ENCODE data around the gene STARD7.

The STARD7 gene

GRCh38 chr2:96188821-96189526 is 19.7 kb downstream of the STARD7 start:
- no peak overlapping the region for H3K27ac ChIP-seq (ENCODE audit: extremely low read depth, low read depth, low read length)
- no peaks in the 10 kb centered on the region for H3K9me3 ChIP-seq (ENCODE audit: control insufficient read depth, insufficient read depth, low read depth, low read length)
- POLR2A ChIA-PET = no interaction called here
- H3K4me3 ChIP-seq (ENCODE audit: low read depth, low read length) = no peak overlapping the region
- CTCF ChIA-PET = interaction anchor here (1.2 to 2.8 kb wide), 2 partner anchors 13 to 15 kb away, joined by 3 to 18 read pairs; no protein-coding TSS in a partner anchor
- H3K4me1 ChIP-seq (ENCODE audit: control insufficient read depth, insufficient read depth, low read length) = no peaks in the 10 kb centered on the region
- TF ChIP-seq KLF9 (tag by site-specific recombination; IDR thresholded peaks at IDR 0.05; ENCODE audit: low read depth) (no peak), ZNF24 (tag by site-specific recombination; IDR thresholded peaks at IDR 0.05) (no peak), TRIM28 (IDR thresholded peaks at IDR 0.05; ENCODE audit: borderline replicate concordance, low read length) (no peak), KLF10 (tag by site-specific recombination; IDR thresholded peaks at IDR 0.05) (no peak), ELK4 (IDR thresholded peaks at IDR 0.05; ENCODE audit: borderline replicate concordance, low read depth, low read length) (no peak), ZNF133 (tag by site-specific recombination; IDR thresholded peaks at IDR 0.05) (no peak), ZNF518A (tag by site-specific recombination; conservative IDR thresholded peaks at IDR 0.05; ENCODE audit: low read depth) (no peak), FEZF1 (tag by site-specific recombination; IDR thresholded peaks at IDR 0.05) (no peak), ZNF785 (tag by site-specific recombination; IDR thresholded peaks at IDR 0.05) (no peak), ZNF433 (tag by site-specific recombination; IDR thresholded peaks at IDR 0.05; ENCODE audit: low read depth) (no peak)
- TF ChIP-seq, protein P1, sequence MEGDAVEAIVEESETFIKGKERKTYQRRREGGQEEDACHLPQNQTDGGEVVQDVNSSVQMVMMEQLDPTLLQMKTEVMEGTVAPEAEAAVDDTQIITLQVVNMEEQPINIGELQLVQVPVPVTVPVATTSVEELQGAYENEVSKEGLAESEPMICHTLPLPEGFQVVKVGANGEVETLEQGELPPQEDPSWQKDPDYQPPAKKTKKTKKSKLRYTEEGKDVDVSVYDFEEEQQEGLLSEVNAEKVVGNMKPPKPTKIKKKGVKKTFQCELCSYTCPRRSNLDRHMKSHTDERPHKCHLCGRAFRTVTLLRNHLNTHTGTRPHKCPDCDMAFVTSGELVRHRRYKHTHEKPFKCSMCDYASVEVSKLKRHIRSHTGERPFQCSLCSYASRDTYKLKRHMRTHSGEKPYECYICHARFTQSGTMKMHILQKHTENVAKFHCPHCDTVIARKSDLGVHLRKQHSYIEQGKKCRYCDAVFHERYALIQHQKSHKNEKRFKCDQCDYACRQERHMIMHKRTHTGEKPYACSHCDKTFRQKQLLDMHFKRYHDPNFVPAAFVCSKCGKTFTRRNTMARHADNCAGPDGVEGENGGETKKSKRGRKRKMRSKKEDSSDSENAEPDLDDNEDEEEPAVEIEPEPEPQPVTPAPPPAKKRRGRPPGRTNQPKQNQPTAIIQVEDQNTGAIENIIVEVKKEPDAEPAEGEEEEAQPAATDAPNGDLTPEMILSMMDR (tag by site-specific recombination; IDR thresholded peaks at IDR 0.05) = no peak
- TF ChIP-seq, protein P2, sequence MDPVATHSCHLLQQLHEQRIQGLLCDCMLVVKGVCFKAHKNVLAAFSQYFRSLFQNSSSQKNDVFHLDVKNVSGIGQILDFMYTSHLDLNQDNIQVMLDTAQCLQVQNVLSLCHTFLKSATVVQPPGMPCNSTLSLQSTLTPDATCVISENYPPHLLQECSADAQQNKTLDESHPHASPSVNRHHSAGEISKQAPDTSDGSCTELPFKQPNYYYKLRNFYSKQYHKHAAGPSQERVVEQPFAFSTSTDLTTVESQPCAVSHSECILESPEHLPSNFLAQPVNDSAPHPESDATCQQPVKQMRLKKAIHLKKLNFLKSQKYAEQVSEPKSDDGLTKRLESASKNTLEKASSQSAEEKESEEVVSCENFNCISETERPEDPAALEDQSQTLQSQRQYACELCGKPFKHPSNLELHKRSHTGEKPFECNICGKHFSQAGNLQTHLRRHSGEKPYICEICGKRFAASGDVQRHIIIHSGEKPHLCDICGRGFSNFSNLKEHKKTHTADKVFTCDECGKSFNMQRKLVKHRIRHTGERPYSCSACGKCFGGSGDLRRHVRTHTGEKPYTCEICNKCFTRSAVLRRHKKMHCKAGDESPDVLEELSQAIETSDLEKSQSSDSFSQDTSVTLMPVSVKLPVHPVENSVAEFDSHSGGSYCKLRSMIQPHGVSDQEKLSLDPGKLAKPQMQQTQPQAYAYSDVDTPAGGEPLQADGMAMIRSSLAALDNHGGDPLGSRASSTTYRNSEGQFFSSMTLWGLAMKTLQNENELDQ (tag by site-specific recombination; IDR thresholded peaks at IDR 0.05; ENCODE audit: low read depth) = no peak
- H3K36me3 ChIP-seq (ENCODE audit: control insufficient read depth in 2 of 2, insufficient read depth in 1 of 2, low read length in 2 of 2) = peaks cover 77 to 95% of the 10 kb centered on the region in 2 experiments

- no peaks in the 10 kb centered on the region for H3K9me3 ChIP-seq (ENCODE audit: control insufficient read depth, insufficient read depth, low read depth, low read length)
- H3K4me3 ChIP-seq (ENCODE audit: low read depth, low read length) = no peak overlapping the region
- no peak overlapping the region for H3K27ac ChIP-seq (ENCODE audit: extremely low read depth, low read depth, low read length)
- ChIA-PET POLR2A (no interaction called here), CTCF (interaction anchor here (1.9 kb wide), 1 partner anchor 322 kb away, joined by 6 read pairs; no protein-coding TSS in a partner anchor)
- peaks cover 60 to 71% of the 10 kb centered on the region in 2 experiments for H3K36me3 ChIP-seq (ENCODE audit: control insufficient read depth in 2 of 2, insufficient read depth in 1 of 2, low read length in 2 of 2)
- no peaks in the 10 kb centered on the region for H3K4me1 ChIP-seq (ENCODE audit: control insufficient read depth, insufficient read depth, low read length)
- no peak for TF ChIP-seq REPIN1 (tag by site-specific recombination; IDR thresholded peaks at IDR 0.05; ENCODE audit: low read depth)
- no peak for TF ChIP-seq KLF10 (tag by site-specific recombination; IDR thresholded peaks at IDR 0.05)
- TF ChIP-seq ZNF10 (tag by site-specific recombination; IDR thresholded peaks at IDR 0.05) = no peak
Measured at GRCh38 chr2:96186562-96186961, 22.1 kb downstream of the STARD7 start.

Measured in HEK293 (cell line).